Measurements from ENCODE around the gene CLN6.

GRCh38 chr15:68271854-68272471 lies 42.4 kb upstream of the CLN6 start:
- TF ChIP-seq CTCF (IDR thresholded peaks at IDR 0.05) (no peak), POLR2A (IDR thresholded peaks at IDR 0.05) (peak in 1 of 4 donors; percentile 32)

All from esophagus squamous epithelium (tissue), 4 donors.